Measurements from ENCODE around the gene DNAJC18.

- no peak for TF ChIP-seq CTCF (IDR thresholded peaks at IDR 0.05; ENCODE audit: low read depth, low read length, missing input control)
- TF ChIP-seq JUND (IDR thresholded peaks at IDR 0.05) = no peak
- no peak for TF ChIP-seq ATF3 (IDR thresholded peaks at IDR 0.05)
- no peak for TF ChIP-seq GABPA (IDR thresholded peaks at IDR 0.05 in 1 of 2, conservative IDR thresholded peaks at IDR 0.05 in 1 of 2)
- no peak for TF ChIP-seq MAX (IDR thresholded peaks at IDR 0.05)
- no peak for TF ChIP-seq RXRA (IDR thresholded peaks at IDR 0.05)
- no peak for TF ChIP-seq TAF1 (conservative IDR thresholded peaks at IDR 0.05)
- TF ChIP-seq REST (IDR thresholded peaks at IDR 0.05) = no peak
- TF ChIP-seq YY1 (IDR thresholded peaks at IDR 0.05) = no peak
- no peak for TF ChIP-seq SP1 (IDR thresholded peaks at IDR 0.05)
- no peak for TF ChIP-seq HNF4A (conservative IDR thresholded peaks at IDR 0.05)
Observed at GRCh38 chr5:139384591-139385051, 54.7 kb downstream of the DNAJC18 start.

Measured in liver (tissue), 3 donors.